ENCODE results near the gene STK33.

Gene STK33

GRCh38 chr11:8384199-8384821 is 209.7 kb downstream of the STK33 start:
- no peak for TF ChIP-seq CTCF (IDR thresholded peaks at IDR 0.05; ENCODE audit: borderline replicate concordance, insufficient read depth, low read depth, low read length)
- no peak overlapping the region for H3K4me3 ChIP-seq (ENCODE audit: low read depth, low read length)

GRCh38 chr11:8383627-8384026 is 210.4 kb downstream of the STK33 start:
- no peak overlapping the region for H3K4me3 ChIP-seq (ENCODE audit: low read depth, low read length)
- TF ChIP-seq CTCF (IDR thresholded peaks at IDR 0.05; ENCODE audit: borderline replicate concordance, insufficient read depth, low read depth, low read length): no peak

- no peak for TF ChIP-seq CTCF (IDR thresholded peaks at IDR 0.05; ENCODE audit: borderline replicate concordance, insufficient read depth, low read depth, low read length)
- H3K4me3 ChIP-seq (ENCODE audit: low read depth, low read length): no peak overlapping the region
Measured at GRCh38 chr11:8383227-8383626, 210.8 kb downstream of the STK33 start.

GRCh38 chr11:8382436-8383053 is 211.5 kb downstream of the STK33 start:
- TF ChIP-seq CTCF (IDR thresholded peaks at IDR 0.05; ENCODE audit: borderline replicate concordance, insufficient read depth, low read depth, low read length): no peak

GRCh38 chr11:8381871-8382396 is 212.1 kb downstream of the STK33 start:
- no peak for TF ChIP-seq CTCF (IDR thresholded peaks at IDR 0.05; ENCODE audit: borderline replicate concordance, insufficient read depth, low read depth, low read length)
- H3K4me3 ChIP-seq (ENCODE audit: low read depth, low read length): no peak overlapping the region

More at GRCh38 chr11:8382436-8383053, 211.5 kb downstream of the STK33 start:
- no peak overlapping the region for H3K4me3 ChIP-seq (ENCODE audit: low read depth, low read length)

GRCh38 chr11:8381343-8381742 is 212.7 kb downstream of the STK33 start:
- H3K4me3 ChIP-seq (ENCODE audit: low read depth, low read length): no peak overlapping the region
- TF ChIP-seq CTCF (IDR thresholded peaks at IDR 0.05; ENCODE audit: borderline replicate concordance, insufficient read depth, low read depth, low read length): no peak

- TF ChIP-seq CTCF (IDR thresholded peaks at IDR 0.05; ENCODE audit: borderline replicate concordance, insufficient read depth, low read depth, low read length): no peak
- no peak overlapping the region for H3K4me3 ChIP-seq (ENCODE audit: low read depth, low read length)
Measured at GRCh38 chr11:8375932-8376331, 218.1 kb downstream of the STK33 start.

Data from GM12875 (cell line).